Upper lobe of left lung (tissue), 4 donors: ENCODE measurements around the gene PPP4R3A.

Experiments used
- EP300 ChIP-seq, 4 donors: sonication (generic); formaldehyde crosslinking; IDR thresholded peaks; one replicate each; pipeline ENCODE4 v1.5.1; 2017; ENCODE audit warnings: antibody characterized with exemption in 4 of 4, control low read depth in 2 of 4
- POLR2A ChIP-seq, 4 donors: fragments of 450-650 bp; IDR thresholded peaks; one replicate each; pipeline ENCODE4 v1.5.1; 2016 to 2017; ENCODE audit warnings: antibody characterized with exemption in 4 of 4, mild to moderate bottlenecking in 2 of 4
- POLR2AphosphoS5 ChIP-seq, 2 donors: sonication (generic); formaldehyde crosslinking; IDR thresholded peaks; one replicate each; pipeline ENCODE4 v1.5.1; 2017; ENCODE audit warnings: antibody characterized with exemption in 2 of 2
- TF ChIP-seq, protein P1 (sequence below), 6 experiments: fragments of 450-650 bp in 4 of 6; fragments of 200-600 bp in 2 of 6; sonication (generic) in 2 of 6; IDR thresholded peaks; one replicate each; pipeline ENCODE4 v1.5.1; 2016 to 2019; ENCODE audit warnings: antibody characterized with exemption in 6 of 6

DNA sequence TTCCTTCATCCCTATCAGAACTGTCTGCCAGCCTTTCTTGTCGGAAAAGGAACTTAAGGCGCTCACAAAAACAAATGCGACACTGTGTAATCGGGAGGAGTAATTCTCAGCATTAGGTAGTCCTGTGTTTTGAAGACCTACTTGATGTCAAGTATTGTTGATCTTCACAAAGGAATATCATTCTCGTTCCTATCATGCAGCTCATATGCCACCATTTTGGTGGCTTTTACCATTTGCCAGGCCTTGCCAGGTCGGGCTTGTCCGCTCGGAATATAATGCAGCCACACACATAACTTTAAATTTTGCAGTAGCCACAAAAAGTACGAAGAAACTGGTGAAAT, 903 bp upstream of the PPP4R3A start:
- TF ChIP-seq, protein P1, sequence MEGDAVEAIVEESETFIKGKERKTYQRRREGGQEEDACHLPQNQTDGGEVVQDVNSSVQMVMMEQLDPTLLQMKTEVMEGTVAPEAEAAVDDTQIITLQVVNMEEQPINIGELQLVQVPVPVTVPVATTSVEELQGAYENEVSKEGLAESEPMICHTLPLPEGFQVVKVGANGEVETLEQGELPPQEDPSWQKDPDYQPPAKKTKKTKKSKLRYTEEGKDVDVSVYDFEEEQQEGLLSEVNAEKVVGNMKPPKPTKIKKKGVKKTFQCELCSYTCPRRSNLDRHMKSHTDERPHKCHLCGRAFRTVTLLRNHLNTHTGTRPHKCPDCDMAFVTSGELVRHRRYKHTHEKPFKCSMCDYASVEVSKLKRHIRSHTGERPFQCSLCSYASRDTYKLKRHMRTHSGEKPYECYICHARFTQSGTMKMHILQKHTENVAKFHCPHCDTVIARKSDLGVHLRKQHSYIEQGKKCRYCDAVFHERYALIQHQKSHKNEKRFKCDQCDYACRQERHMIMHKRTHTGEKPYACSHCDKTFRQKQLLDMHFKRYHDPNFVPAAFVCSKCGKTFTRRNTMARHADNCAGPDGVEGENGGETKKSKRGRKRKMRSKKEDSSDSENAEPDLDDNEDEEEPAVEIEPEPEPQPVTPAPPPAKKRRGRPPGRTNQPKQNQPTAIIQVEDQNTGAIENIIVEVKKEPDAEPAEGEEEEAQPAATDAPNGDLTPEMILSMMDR (IDR thresholded peaks at IDR 0.05), result no peak
- TF ChIP-seq POLR2A (IDR thresholded peaks at IDR 0.05), result no peak
- no peak for TF ChIP-seq EP300 (IDR thresholded peaks at IDR 0.05)
- TF ChIP-seq POLR2AphosphoS5 (IDR thresholded peaks at IDR 0.05), result no peak
